ENCODE results near the gene HDAC4.

The HDAC4 gene

DNA sequence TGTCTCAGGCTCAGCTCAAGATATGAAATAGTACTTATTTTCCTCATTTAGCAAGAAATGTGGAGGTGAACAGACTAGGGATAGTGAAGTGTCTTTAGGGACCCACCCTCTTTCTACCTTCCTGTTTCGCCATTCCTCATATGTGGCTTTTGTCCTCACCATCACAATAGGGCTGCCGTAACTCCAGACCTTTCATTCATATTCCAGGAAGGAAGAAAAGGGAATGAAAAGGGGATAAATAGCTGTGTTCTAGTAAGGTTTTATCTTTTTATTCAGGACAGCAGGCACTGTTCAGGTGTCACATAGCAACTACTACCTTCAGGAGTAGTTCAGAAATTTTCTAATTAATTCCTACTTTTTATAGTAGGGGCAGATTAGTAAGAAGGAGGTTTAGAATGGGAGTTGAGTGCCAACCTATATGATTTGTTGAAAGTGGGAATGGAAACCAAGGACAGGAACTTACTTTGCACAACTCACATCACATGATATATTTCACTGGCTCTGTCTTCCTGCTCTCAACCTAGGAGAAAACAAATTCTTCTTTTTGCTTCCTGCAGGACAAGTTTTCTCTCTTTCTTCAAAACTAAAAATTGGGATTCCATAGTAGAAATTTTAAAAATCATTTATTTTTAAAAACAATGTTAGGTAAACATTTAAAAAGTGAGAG lies 36.0 kb upstream of the HDAC4 start:
- Histone ChIP-seq H2BK12ac (ENCODE audit: low read length) (no peak overlapping the region), H3K9me3 (ENCODE audit: insufficient read depth, low read depth, low read length) (peaks cover 2% of the 10 kb centered on the region), H2AK5ac (ENCODE audit: low read length) (no peak overlapping the region), H3K79me1 (ENCODE audit: low read length) (no peaks in the 10 kb centered on the region), H4K91ac (ENCODE audit: low read depth, low read length) (no peak overlapping the region), H2BK120ac (ENCODE audit: insufficient read depth, low read length, poor library complexity) (no peak overlapping the region), H3K23ac (ENCODE audit: low read length) (no peak overlapping the region), H2BK5ac (ENCODE audit: low read depth, low read length, poor library complexity) (no peak overlapping the region), H3K9ac (ENCODE audit: low read length) (no peak overlapping the region), H3K14ac (ENCODE audit: low read length) (no peak overlapping the region), H3K18ac (ENCODE audit: low read length) (no peak overlapping the region), H3K4me1 (ENCODE audit: control insufficient read depth in 1 of 2, insufficient read depth in 2 of 2, low read length in 2 of 2) (no peaks in the 10 kb centered on the region), H3K4me2 (ENCODE audit: low read length) (no peak overlapping the region), H4K12ac (ENCODE audit: low read depth, low read length) (no peak overlapping the region), H3K4ac (ENCODE audit: low read depth, low read length) (no peak overlapping the region), H3K4me3 (ENCODE audit: low read depth, low read length) (no peak overlapping the region), H3K27me3 (ENCODE audit: insufficient read depth, low read length) (peaks cover 3% of the 10 kb centered on the region), H3K27ac (ENCODE audit: low read depth, low read length) (no peak overlapping the region), H3K36me3 (ENCODE audit: control insufficient read depth in 1 of 2, insufficient read depth in 2 of 2, low read length in 2 of 2) (no peaks in the 10 kb centered on the region), H4K8ac (ENCODE audit: low read depth, low read length) (no peak overlapping the region), H2AFZ (ENCODE audit: insufficient read depth, low read length, poor library complexity) (no peak overlapping the region), H3K79me2 (ENCODE audit: control insufficient read depth, insufficient read depth, low read length, poor library complexity) (no peaks in the 10 kb centered on the region)
- no CpG with 5 or more reads among the region's 2 CpGs for WGBS (ENCODE audit: extremely low coverage, insufficient coverage, insufficient read length)
- no peak for DNase-seq

DNA sequence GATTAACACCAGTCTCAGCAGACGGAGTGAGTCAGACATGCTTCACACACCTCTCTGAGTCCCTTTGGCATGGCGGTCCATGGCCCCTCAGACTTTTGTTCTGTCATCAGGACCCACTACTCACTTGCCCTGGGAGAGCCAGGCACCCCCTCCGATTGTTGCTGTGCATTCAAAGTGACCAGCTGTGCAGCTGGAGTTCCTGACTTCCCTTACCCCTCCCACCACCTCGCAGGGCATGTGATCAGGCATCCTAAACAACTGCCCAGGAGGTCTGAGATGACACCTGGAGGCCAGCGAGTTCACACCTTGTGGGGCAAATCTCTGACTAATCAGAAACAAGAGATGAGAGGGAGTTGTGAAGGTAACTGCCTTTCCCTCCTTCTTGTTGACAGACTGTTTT lies 35.3 kb upstream of the HDAC4 start:
- no peaks in the 10 kb centered on the region for H3K79me1 ChIP-seq (ENCODE audit: low read length)
- H3K27me3 ChIP-seq (ENCODE audit: insufficient read depth, low read length): no peaks in the 10 kb centered on the region
- no peaks in the 10 kb centered on the region for H3K36me3 ChIP-seq (ENCODE audit: control insufficient read depth in 1 of 2, insufficient read depth in 2 of 2, low read length in 2 of 2)
- no peak for DNase-seq
- H2BK12ac ChIP-seq (ENCODE audit: low read length): no peak overlapping the region
- no peak overlapping the region for H2AFZ ChIP-seq (ENCODE audit: insufficient read depth, low read length, poor library complexity)
- H3K14ac ChIP-seq (ENCODE audit: low read length): no peak overlapping the region
- no peaks in the 10 kb centered on the region for H3K79me2 ChIP-seq (ENCODE audit: control insufficient read depth, insufficient read depth, low read length, poor library complexity)
- no peak overlapping the region for H3K23ac ChIP-seq (ENCODE audit: low read length)
- no peaks in the 10 kb centered on the region for H3K4me1 ChIP-seq (ENCODE audit: control insufficient read depth in 1 of 2, insufficient read depth in 2 of 2, low read length in 2 of 2)
- no peak overlapping the region for H3K27ac ChIP-seq (ENCODE audit: low read depth, low read length)
- no peak overlapping the region for H4K8ac ChIP-seq (ENCODE audit: low read depth, low read length)
- H2BK5ac ChIP-seq (ENCODE audit: low read depth, low read length, poor library complexity): no peak overlapping the region
- H3K18ac ChIP-seq (ENCODE audit: low read length): no peak overlapping the region
- no peak overlapping the region for H3K9ac ChIP-seq (ENCODE audit: low read length)
- H3K4me2 ChIP-seq (ENCODE audit: low read length): no peak overlapping the region
- no peak overlapping the region for H2BK120ac ChIP-seq (ENCODE audit: insufficient read depth, low read length, poor library complexity)
- H3K4ac ChIP-seq (ENCODE audit: low read depth, low read length): no peak overlapping the region
- no CpG with 5 or more reads among the region's 5 CpGs for WGBS (ENCODE audit: extremely low coverage, insufficient coverage, insufficient read length)
- peaks cover under 1% of the 10 kb centered on the region for H3K9me3 ChIP-seq (ENCODE audit: insufficient read depth, low read depth, low read length)
- no peak overlapping the region for H2AK5ac ChIP-seq (ENCODE audit: low read length)
- H4K91ac ChIP-seq (ENCODE audit: low read depth, low read length): no peak overlapping the region
- H4K12ac ChIP-seq (ENCODE audit: low read depth, low read length): no peak overlapping the region
- no peak overlapping the region for H3K4me3 ChIP-seq (ENCODE audit: low read depth, low read length)

DNA sequence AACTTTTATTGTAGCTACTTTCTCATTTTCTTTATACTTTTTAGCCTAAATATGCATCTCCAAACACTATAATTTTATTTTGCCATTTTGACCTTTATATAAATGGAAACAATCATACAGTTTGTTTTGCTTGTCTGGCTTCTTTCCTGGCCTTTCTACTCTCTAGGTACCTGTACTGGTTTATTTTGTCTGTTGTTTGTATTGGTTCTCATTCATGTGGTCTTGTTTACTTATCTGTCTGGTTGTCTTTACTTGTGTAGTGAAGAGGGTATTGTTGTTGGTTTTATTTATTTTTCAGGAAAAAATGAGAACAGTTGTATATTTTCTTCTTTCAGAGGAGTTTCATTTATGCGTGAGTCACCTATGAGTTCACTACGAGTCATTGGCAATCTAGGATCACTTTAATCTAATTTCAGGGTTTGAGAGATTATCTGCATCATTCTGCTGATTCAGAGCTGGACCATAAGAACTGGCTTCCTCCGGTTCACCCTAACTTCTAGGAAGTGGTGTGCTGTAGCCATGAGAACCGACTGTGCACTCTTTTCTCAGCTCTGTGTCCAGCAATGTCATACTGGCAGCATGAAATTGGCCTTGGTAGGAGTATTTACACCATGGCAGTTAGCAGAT lies 33.1 kb upstream of the HDAC4 start:
- no peaks in the 10 kb centered on the region for H3K79me1 ChIP-seq (ENCODE audit: low read length)
- H3K36me3 ChIP-seq (ENCODE audit: control insufficient read depth in 1 of 2, insufficient read depth in 2 of 2, low read length in 2 of 2): no peaks in the 10 kb centered on the region
- H3K4me1 ChIP-seq (ENCODE audit: control insufficient read depth in 1 of 2, insufficient read depth in 2 of 2, low read length in 2 of 2): no peaks in the 10 kb centered on the region
- no peak overlapping the region for H3K23ac ChIP-seq (ENCODE audit: low read length)
- H3K14ac ChIP-seq (ENCODE audit: low read length): no peak overlapping the region
- no peak overlapping the region for H3K4me3 ChIP-seq (ENCODE audit: low read depth, low read length)
- H2AK5ac ChIP-seq (ENCODE audit: low read length): no peak overlapping the region
- no peaks in the 10 kb centered on the region for H3K9me3 ChIP-seq (ENCODE audit: insufficient read depth, low read depth, low read length)
- H2AFZ ChIP-seq (ENCODE audit: insufficient read depth, low read length, poor library complexity): no peak overlapping the region
- H3K4me2 ChIP-seq (ENCODE audit: low read length): no peak overlapping the region
- H3K9ac ChIP-seq (ENCODE audit: low read length): no peak overlapping the region
- H3K4ac ChIP-seq (ENCODE audit: low read depth, low read length): no peak overlapping the region
- H4K91ac ChIP-seq (ENCODE audit: low read depth, low read length): no peak overlapping the region
- no peak overlapping the region for H2BK12ac ChIP-seq (ENCODE audit: low read length)
- no peaks in the 10 kb centered on the region for H3K79me2 ChIP-seq (ENCODE audit: control insufficient read depth, insufficient read depth, low read length, poor library complexity)
- no peak overlapping the region for H2BK120ac ChIP-seq (ENCODE audit: insufficient read depth, low read length, poor library complexity)
- H3K27me3 ChIP-seq (ENCODE audit: insufficient read depth, low read length): no peaks in the 10 kb centered on the region
- H4K12ac ChIP-seq (ENCODE audit: low read depth, low read length): no peak overlapping the region
- H2BK5ac ChIP-seq (ENCODE audit: low read depth, low read length, poor library complexity): no peak overlapping the region
- H3K27ac ChIP-seq (ENCODE audit: low read depth, low read length): no peak overlapping the region
- H3K18ac ChIP-seq (ENCODE audit: low read length): no peak overlapping the region
- H4K8ac ChIP-seq (ENCODE audit: low read depth, low read length): no peak overlapping the region
- no CpG with 5 or more reads among the region's 4 CpGs for WGBS (ENCODE audit: extremely low coverage, insufficient coverage, insufficient read length)
- DNase-seq: no peak

DNA sequence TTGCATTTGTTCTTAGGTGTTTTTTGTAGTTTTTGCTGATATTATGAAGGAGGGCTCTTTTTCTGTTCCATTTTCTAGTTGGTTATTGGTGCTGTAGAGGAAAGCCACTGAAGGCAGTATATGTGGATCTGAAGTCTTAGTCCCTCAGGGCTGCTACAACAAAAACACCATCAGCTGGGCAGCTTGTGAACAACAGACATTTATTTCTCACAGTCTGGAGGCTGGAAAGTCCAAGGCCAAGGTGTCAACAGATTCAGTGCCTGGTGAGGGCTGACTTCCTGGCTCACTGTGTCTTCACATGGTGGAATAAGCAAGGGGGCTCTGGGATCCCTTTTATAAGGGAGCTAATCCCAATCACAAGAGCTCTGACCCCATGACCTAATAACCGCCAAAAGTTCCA lies 31.4 kb upstream of the HDAC4 start:
- no peak overlapping the region for H2AFZ ChIP-seq (ENCODE audit: insufficient read depth, low read length, poor library complexity)
- no peak overlapping the region for H2BK120ac ChIP-seq (ENCODE audit: insufficient read depth, low read length, poor library complexity)

More for the DNA sequence above, 31.4 kb upstream of the HDAC4 start:
- no peak for DNase-seq
- Histone ChIP-seq H2AK5ac (ENCODE audit: low read length) (no peak overlapping the region), H3K27ac (ENCODE audit: low read depth, low read length) (no peak overlapping the region), H3K4me1 (ENCODE audit: control insufficient read depth in 1 of 2, insufficient read depth in 2 of 2, low read length in 2 of 2) (no peaks in the 10 kb centered on the region), H3K27me3 (ENCODE audit: insufficient read depth, low read length) (no peaks in the 10 kb centered on the region), H4K8ac (ENCODE audit: low read depth, low read length) (no peak overlapping the region), H3K18ac (ENCODE audit: low read length) (no peak overlapping the region), H3K23ac (ENCODE audit: low read length) (no peak overlapping the region), H2BK12ac (ENCODE audit: low read length) (no peak overlapping the region), H4K91ac (ENCODE audit: low read depth, low read length) (no peak overlapping the region), H3K4ac (ENCODE audit: low read depth, low read length) (no peak overlapping the region), H3K4me2 (ENCODE audit: low read length) (no peak overlapping the region), H3K79me2 (ENCODE audit: control insufficient read depth, insufficient read depth, low read length, poor library complexity) (no peaks in the 10 kb centered on the region), H3K4me3 (ENCODE audit: low read depth, low read length) (no peak overlapping the region), H3K9me3 (ENCODE audit: insufficient read depth, low read depth, low read length) (no peaks in the 10 kb centered on the region), H3K14ac (ENCODE audit: low read length) (no peak overlapping the region), H3K9ac (ENCODE audit: low read length) (no peak overlapping the region), H4K12ac (ENCODE audit: low read depth, low read length) (no peak overlapping the region), H3K36me3 (ENCODE audit: control insufficient read depth in 1 of 2, insufficient read depth in 2 of 2, low read length in 2 of 2) (no peaks in the 10 kb centered on the region), H2BK5ac (ENCODE audit: low read depth, low read length, poor library complexity) (no peak overlapping the region), H3K79me1 (ENCODE audit: low read length) (no peaks in the 10 kb centered on the region)
- no CpG with 5 or more reads among the region's 1 CpG for WGBS (ENCODE audit: extremely low coverage, insufficient coverage, insufficient read length)
